Brain microvascular endothelial cell (primary cell): ENCODE results near the gene CELF5.

ENCODE experiments used
- DNase-seq: peaks from one replicate; pipeline ENCODE4 v3.0.0-alpha.2; 2020
- H3K27ac ChIP-seq: fragments of 250-450 bp; sonication (Bioruptor Pico); 2 replicates; pipeline ENCODE4 v1.5.1; 2020; ENCODE audit warnings: mild to moderate bottlenecking, moderate library complexity
- H3K27me3 ChIP-seq: fragments of 250-450 bp; sonication (Bioruptor Pico); replicated peaks from 2 replicates; pipeline ENCODE4 v1.5.1; 2020; ENCODE audit warnings: mild to moderate bottlenecking
- H3K36me3 ChIP-seq: fragments of 250-450 bp; sonication (Bioruptor Pico); replicated peaks from 2 replicates; pipeline ENCODE4 v1.5.1; 2020; ENCODE audit warnings: mild to moderate bottlenecking
- H3K4me3 ChIP-seq: 2 replicates; pipeline ENCODE4 v1.5.1; 2011; ENCODE audit warnings: low read depth, mild to moderate bottlenecking, control low read depth, low read length, moderate library complexity
- in situ Hi-C: cut with HindIII; loops from 2 replicates; pipeline ENCODE4 v1.10.0; 2017; ENCODE audit warnings: low sequenced_read_pairs, low pct_ligation_motif_present
- TF ChIP-seq, protein P1 (sequence below): IDR thresholded peaks from 2 replicates; pipeline ENCODE4 v1.5.1; 2011; ENCODE audit warnings: low read depth, mild to moderate bottlenecking, moderate library complexity, low read length, control low read depth, inconsistent platforms; ENCODE audit errors: missing control alignments

The CELF5 gene

DNA sequence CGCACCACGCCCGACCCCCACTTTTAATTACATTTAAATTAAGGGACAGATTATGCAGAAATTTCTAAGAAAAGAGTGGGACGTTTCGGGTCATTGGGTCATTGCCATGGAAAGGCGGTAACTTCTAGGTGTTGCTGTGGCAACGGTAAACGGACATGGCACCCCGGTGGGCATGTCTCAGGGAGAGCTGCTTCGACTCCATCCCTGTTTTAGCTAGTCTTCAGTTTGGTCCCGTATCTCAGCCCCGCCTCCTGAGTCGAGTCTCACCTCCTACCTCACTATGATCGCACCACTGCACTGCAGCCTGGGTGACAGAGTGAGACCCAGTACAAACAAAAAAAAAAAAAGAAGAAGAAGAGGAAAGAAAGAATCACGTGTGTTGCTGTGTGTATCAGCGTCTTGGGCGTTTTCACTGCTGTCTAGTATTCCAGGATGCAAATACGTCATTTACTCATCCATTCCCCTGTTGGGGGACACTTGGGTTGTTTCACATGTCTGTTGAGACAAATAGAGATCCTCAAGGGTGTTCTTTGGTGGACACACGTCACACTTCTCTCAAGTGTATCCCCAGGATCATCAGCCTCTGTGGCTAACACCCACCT, 41.7 kb downstream of the CELF5 start:
- TF ChIP-seq, protein P1, sequence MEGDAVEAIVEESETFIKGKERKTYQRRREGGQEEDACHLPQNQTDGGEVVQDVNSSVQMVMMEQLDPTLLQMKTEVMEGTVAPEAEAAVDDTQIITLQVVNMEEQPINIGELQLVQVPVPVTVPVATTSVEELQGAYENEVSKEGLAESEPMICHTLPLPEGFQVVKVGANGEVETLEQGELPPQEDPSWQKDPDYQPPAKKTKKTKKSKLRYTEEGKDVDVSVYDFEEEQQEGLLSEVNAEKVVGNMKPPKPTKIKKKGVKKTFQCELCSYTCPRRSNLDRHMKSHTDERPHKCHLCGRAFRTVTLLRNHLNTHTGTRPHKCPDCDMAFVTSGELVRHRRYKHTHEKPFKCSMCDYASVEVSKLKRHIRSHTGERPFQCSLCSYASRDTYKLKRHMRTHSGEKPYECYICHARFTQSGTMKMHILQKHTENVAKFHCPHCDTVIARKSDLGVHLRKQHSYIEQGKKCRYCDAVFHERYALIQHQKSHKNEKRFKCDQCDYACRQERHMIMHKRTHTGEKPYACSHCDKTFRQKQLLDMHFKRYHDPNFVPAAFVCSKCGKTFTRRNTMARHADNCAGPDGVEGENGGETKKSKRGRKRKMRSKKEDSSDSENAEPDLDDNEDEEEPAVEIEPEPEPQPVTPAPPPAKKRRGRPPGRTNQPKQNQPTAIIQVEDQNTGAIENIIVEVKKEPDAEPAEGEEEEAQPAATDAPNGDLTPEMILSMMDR: no peak
- DNase-seq: no peak
- peaks cover 16% of the 10 kb centered on the region for H3K27me3 ChIP-seq
- H3K27ac ChIP-seq: no peak overlapping the region
- H3K36me3 ChIP-seq: no peaks in the 10 kb centered on the region
- H3K4me3 ChIP-seq: no peak overlapping the region
- in situ Hi-C loops: no loop called here

DNA sequence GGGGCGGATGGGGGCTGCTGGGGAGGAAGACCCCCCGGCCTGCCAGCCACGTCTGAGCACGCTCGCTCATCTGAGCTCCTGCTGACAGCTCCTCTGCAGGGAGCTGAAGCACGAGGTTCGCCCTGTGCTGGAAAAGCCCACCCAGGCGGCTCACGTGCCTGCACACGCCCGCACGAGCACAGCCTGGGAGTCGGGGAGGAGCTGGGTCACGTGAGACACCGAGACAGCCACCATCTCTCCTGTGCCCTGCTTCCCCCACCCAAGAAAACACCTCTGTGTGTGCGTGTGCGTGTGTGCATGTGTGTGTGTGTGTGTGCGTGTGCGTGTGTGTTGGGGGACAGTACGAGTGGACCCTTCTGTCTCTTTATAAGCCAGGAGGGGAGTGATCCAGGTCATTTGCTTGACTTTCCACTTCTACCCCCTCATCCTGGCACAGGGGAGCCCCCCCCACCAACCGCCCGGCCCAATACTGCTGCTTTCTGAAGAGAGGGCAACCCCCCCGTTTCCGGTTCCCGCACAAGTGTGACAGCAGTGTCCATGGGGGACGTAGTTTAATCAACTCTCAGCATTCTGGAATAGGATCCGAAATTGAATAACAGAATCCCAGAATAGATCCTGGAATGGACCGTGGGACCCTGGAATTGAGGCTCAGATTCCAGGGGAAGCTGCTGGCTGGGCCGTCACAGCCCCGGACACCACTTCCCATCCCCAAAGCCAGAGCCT, 42.5 kb downstream of the CELF5 start:
- H3K36me3 ChIP-seq: no peaks in the 10 kb centered on the region
- H3K27me3 ChIP-seq: peaks cover 24% of the 10 kb centered on the region
- H3K27ac ChIP-seq: no peak overlapping the region
- TF ChIP-seq, protein P1: no peak
- H3K4me3 ChIP-seq: no peak overlapping the region
- no peak for DNase-seq
- in situ Hi-C loops: no loop called here

DNA sequence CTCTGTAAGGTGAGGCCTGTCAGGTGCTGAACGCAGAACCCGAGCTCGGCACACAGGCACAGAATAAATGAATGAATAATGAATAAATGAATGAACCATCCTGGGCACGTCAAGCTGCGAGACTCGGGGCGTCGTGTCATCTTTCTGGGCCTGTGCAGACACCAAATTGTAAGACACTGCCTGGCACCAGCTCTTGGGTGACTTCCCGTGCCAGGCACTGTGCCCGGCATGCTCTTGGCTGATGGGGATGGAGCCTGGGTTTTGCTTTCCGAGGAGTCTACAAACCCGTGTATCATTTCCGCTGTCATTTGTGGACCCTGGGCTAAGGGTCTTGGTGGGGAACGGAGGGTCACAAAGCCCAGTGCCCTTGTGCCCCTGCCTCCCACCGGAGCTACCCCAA, 43.9 kb downstream of the CELF5 start:
- in situ Hi-C loops: no loop called here
- Histone ChIP-seq H3K36me3 (no peaks in the 10 kb centered on the region), H3K27ac (no peak overlapping the region), H3K27me3 (peaks cover 24% of the 10 kb centered on the region), H3K4me3 (no peak overlapping the region)
- TF ChIP-seq, protein P1: no peak
- no peak for DNase-seq

- TF ChIP-seq, protein P1: no peak
- Histone ChIP-seq H3K4me3 (no peak overlapping the region), H3K27me3 (peaks cover 24% of the 10 kb centered on the region), H3K27ac (no peak overlapping the region), H3K36me3 (no peaks in the 10 kb centered on the region)
- in situ Hi-C loops: no loop called here
- no peak for DNase-seq
Observed at GRCh38 chr19:3268763-3269162, 44.3 kb downstream of the CELF5 start.

DNA sequence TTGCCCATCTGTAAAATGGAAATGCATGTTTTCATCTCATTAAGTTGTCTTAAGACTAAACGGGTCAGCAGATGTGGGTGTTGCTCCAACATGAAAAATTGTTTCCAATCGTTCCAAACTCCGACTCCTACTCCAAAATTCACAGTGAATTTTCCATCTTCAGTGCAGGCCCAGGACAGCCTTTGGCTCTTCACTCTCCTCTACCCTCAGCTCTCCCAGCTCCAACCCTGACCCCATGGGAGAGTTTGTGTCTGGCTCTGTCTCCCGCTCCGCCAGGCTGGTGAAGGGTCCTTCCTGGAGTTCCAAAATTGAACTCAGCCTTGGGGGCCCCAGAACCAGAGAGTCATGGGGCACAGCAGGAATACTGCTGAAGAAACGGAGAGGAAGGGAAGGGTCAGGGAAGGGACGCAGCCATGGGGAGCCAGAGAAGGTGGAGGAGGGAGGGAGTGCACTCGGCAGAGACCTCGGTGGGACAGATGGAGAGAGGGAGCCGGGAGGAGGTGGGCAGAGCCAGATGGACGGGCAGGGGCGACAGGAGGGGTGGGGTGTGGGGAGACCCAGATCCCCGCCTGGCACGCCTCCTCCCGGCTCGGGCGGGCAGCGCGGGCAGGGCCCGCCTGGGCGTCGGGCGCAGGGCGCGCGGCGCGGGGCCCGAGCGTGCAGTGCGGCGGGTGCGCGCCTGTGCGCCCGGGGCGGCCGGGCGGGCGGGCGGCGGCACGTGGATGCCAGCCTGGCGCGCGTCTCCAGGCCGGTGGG, 45.6 kb downstream of the CELF5 start:
- TF ChIP-seq, protein P1: no peak
- peaks cover 24% of the 10 kb centered on the region for H3K27me3 ChIP-seq
- no peak overlapping the region for H3K27ac ChIP-seq
- H3K4me3 ChIP-seq: no peak overlapping the region
- H3K36me3 ChIP-seq: no peaks in the 10 kb centered on the region
- in situ Hi-C loops: no loop called here
- no peak for DNase-seq
